Measurements from ENCODE around the gene NME8.

DNA sequence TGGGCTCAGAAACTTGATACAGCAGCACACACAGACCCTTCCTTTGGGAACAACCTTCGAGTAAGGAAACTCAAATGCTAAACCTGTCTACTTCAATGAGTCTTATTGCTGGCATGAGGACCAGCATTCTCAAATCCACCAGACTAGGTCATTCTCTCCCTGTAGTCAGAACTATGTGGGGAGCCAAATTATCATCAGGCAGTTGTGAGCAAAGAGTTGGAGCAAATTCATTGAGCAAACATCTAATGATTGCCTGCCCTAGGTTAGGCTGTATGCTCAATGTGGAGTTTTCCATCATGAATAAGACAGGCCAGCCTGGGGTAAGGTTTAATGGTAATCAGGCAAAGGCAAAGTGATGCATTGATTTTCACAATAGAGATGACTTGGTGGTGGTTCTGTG is 75.6 kb downstream of the NME8 start:
- TF ChIP-seq POLR2AphosphoS5 (IDR thresholded peaks at IDR 0.05; ENCODE audit: borderline replicate concordance, low read depth, low read length) = no peak
- TF ChIP-seq EZH2 (IDR thresholded peaks at IDR 0.05) = no peak

Measured in SK-N-MC (cell line).